Testis (tissue), 3 donors: ENCODE results near the gene DOCK7. TPM values are rescaled to one million over a fixed set of nuclear protein-coding genes. Genes with fewer than 3 reads are reported as not detected.

Source experiments
- DNase-seq: peaks from one replicate; pipeline ENCODE4 v3.0.0-alpha.2; 2019
- H3K27ac ChIP-seq, 2 donors: fragments of 200-600 bp; sonication (generic); one replicate each; pipeline ENCODE4 v1.5.1; 2019
- H3K27me3 ChIP-seq: fragments of 200-600 bp; sonication (generic); one replicate; pipeline ENCODE4 v1.5.1; 2019
- H3K36me3 ChIP-seq: fragments of 200-600 bp; sonication (generic); one replicate; pipeline ENCODE4 v1.5.1; 2017; ENCODE audit warnings: low read depth; ENCODE audit errors: missing control alignments
- H3K4me1 ChIP-seq: fragments of 200-600 bp; sonication (generic); one replicate; pipeline ENCODE4 v1.5.1; 2019
- H3K4me3 ChIP-seq, 2 donors: fragments of 200-600 bp; sonication (generic); one replicate each; pipeline ENCODE4 v1.5.1; 2017 to 2019
- H3K9me3 ChIP-seq: fragments of 200-600 bp; sonication (generic); one replicate; pipeline ENCODE4 v1.5.1; 2017
- CTCF ChIP-seq, 3 experiments: fragments of 450-650 bp in 2 of 3; fragments of 200-600 bp in 1 of 3; sonication (generic) in 1 of 3; IDR thresholded peaks; one replicate each; pipeline ENCODE4 v1.5.1; 2016 to 2019; ENCODE audit warnings: antibody characterized with exemption in 3 of 3, mild to moderate bottlenecking in 2 of 3, moderate library complexity in 1 of 3
- POLR2A ChIP-seq: fragments of 450-650 bp; IDR thresholded peaks from one replicate; pipeline ENCODE4 v1.6.1; 2017; ENCODE audit warnings: antibody characterized with exemption, mild to moderate bottlenecking, moderate library complexity
- WGBS, 2 donors: methylation state at CpG; one replicate each; pipeline ENCODE4 v1.1.5; 2018; 5-methylcytosine and 5-hydroxymethylcytosine counted together
- intact Hi-C: fragments of 100-400 bp; cut with DNase I; formaldehyde crosslinking; loops from one replicate; pipeline ENCODE4 v1.15.1; 2023; ENCODE audit warnings: low total_unique reads
- polyA plus RNA-seq: library from polyadenylated mRNA; stranded (reverse); fragments of 350-450 nt; fragmentation: Illumina TruSeq; extraction: RNeasy Lipid Tissue Mini Kit (QIAGEN cat#74804); gene quantifications from one replicate; pipeline ENCODE4 v1.2.3, GENCODE V29; 2014; ENCODE audit warnings: low read depth, low replicate concordance; ENCODE audit not compliant: insufficient read depth
- total RNA-seq, 2 donors: library from RNA; depleted of rRNA; stranded (reverse); fragments of >200 nt; gene quantifications; one replicate each; pipeline ENCODE4 v1.2.3, GENCODE V29; 2016

DOCK7 gene
- total and polyA plus RNA-seq, 3 donors from 2014 or later: 42.2 to 122 (median 94.3) TPM

GRCh38 chr1:62494137-62494536 is 194.0 kb downstream of the DOCK7 start:
- no peak for DNase-seq
- Histone ChIP-seq H3K4me1 (no peaks in the 10 kb centered on the region), H3K27ac (no peak overlapping the region), H3K9me3 (no peaks in the 10 kb centered on the region), H3K4me3 (no peak overlapping the region), H3K27me3 (no peaks in the 10 kb centered on the region), H3K36me3 (no peaks in the 10 kb centered on the region)
- 84 to 98% methylated on average over 4 of the region's 4 CpGs for WGBS, 2 donors
- intact Hi-C loops: no loop called here
- TF ChIP-seq CTCF (IDR thresholded peaks at IDR 0.05): no peak
- no peak for TF ChIP-seq POLR2A

DNA sequence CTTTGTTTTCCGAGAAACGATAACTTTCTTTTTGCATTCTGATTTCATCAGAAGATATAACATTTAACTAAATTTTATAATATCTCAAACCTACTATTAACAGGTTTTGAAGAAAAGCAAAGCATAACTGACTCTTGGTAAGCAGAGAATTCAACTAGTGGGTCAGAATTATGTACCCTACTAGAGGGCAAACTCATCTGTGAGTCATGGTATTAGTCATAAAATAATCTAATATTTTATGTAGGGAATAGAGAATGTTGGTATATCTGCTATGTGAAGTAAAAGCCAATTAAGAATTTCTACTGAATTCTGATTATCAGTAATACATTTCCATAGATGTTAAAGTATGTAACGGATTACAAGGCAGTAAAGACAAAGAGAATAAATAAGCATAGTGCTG is 194.5 kb downstream of the DOCK7 start:
- H3K36me3 ChIP-seq: no peaks in the 10 kb centered on the region
- 93 to 96% methylated on average over 3 of the region's 3 CpGs for WGBS, 2 donors
- no peaks in the 10 kb centered on the region for H3K4me1 ChIP-seq
- H3K27ac ChIP-seq: no peak overlapping the region
- no peaks in the 10 kb centered on the region for H3K9me3 ChIP-seq
- TF ChIP-seq CTCF (IDR thresholded peaks at IDR 0.05) (no peak), POLR2A (no peak)
- intact Hi-C loops: no loop called here
- H3K4me3 ChIP-seq: no peak overlapping the region
- DNase-seq: no peak
- H3K27me3 ChIP-seq: no peaks in the 10 kb centered on the region

- intact Hi-C loops: no loop called here
- Histone ChIP-seq H3K9me3 (no peaks in the 10 kb centered on the region), H3K27ac (no peak overlapping the region), H3K27me3 (no peaks in the 10 kb centered on the region), H3K4me3 (no peak overlapping the region), H3K36me3 (no peaks in the 10 kb centered on the region), H3K4me1 (no peaks in the 10 kb centered on the region)
- no peak for DNase-seq
- no peak for TF ChIP-seq POLR2A
- WGBS, 2 donors: 96 to 98% methylated on average over 2 of the region's 2 CpGs
Observed at GRCh38 chr1:62492521-62492920, 195.7 kb downstream of the DOCK7 start.

DNA sequence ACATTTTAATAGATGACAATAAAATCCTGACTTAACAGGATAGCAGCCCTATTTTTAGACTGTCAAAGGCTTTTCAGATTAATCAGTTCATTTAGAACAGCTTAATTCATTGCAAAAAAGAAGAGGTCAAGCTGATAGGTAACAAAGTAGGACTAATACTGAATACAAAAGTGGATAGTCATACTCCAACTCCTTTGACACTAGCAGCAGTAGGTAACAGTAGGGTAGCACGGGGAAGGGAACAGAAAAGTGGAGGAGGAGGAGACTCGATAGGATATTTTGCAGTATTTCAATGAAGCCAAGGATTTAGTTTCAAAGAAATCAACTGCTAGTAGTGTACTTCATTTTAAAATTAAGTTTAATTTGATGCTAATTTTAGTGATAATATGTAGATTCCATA is 200.2 kb downstream of the DOCK7 start:
- no peaks in the 10 kb centered on the region for H3K4me1 ChIP-seq
- no peak overlapping the region for H3K27ac ChIP-seq
- DNase-seq: no peak
- no peak overlapping the region for H3K4me3 ChIP-seq
- H3K27me3 ChIP-seq: no peaks in the 10 kb centered on the region
- 81 to 90% methylated on average over 2 of the region's 2 CpGs for WGBS, 2 donors
- H3K9me3 ChIP-seq: no peaks in the 10 kb centered on the region
- no peak for TF ChIP-seq CTCF (IDR thresholded peaks at IDR 0.05)
- TF ChIP-seq POLR2A: no peak
- no peaks in the 10 kb centered on the region for H3K36me3 ChIP-seq
- intact Hi-C loops: no loop called here

DNA sequence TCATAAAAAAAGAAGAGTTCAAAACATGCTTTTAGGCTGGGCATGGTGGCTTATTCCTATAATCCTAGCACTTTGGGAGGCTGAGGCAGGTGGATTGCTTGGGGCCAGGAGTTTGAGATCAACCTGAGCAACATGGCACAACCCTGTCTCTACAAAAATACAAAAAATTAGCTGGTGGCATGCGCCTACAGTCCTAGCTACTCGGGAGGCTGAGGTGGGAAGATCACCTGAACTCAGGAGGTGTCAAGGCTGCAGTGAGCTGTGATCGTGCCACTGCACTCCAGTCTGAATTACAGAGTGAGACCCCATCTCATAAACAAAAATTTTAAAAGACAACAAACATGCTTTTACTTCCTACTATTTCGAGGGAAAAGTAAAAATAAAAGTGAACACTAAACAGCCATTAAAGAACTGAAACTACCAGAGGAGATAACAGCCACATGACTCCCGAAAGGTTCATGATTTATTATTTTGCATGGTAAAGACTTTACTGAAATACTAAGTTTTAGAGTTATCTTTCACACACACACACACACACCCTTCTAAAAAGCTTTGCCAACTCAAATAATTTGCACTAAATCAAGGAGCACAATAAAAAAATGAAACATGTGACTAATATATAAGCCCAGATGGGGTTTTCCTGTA is 203.2 kb downstream of the DOCK7 start:
- H3K27me3 ChIP-seq: no peaks in the 10 kb centered on the region
- H3K27ac ChIP-seq: no peak overlapping the region
- TF ChIP-seq CTCF (IDR thresholded peaks at IDR 0.05): no peak
- no peak for TF ChIP-seq POLR2A
- no peaks in the 10 kb centered on the region for H3K4me1 ChIP-seq
- H3K4me3 ChIP-seq: no peak overlapping the region
- 70 to 71% methylated on average over 5 of the region's 5 CpGs for WGBS, 2 donors
- no peaks in the 10 kb centered on the region for H3K9me3 ChIP-seq
- no peak for DNase-seq
- H3K36me3 ChIP-seq: no peaks in the 10 kb centered on the region
- intact Hi-C loops: no loop called here
